HG03045 (cell line): Measurements from ENCODE around the gene TMEM163.
"Not testable (repeated sequence)": the region's sequence is repeated elsewhere in the genome, so short reads cannot be mapped to it uniquely, and the experiment has no call there.

Source experiments
- ATAC-seq: cut with Tn5 transposase; IDR thresholded peaks from one replicate; pipeline ENCODE4 v1.9.1; 2021; ENCODE audit warnings: mild to moderate bottlenecking, moderate library complexity; ENCODE audit not compliant: unreplicated experiment

TMEM163 gene

GRCh38 chr2:134724341-134724740 lies 5.5 kb upstream of the TMEM163 start:
- no peak for ATAC-seq

GRCh38 chr2:134723742-134724141 lies 4.9 kb upstream of the TMEM163 start:
- not testable (repeated sequence) for ATAC-seq

- ATAC-seq, result no peak
These were observed 3.9 kb upstream of the TMEM163 start for GRCh38 chr2:134722728-134723127.

GRCh38 chr2:134721596-134721995 lies 2.8 kb upstream of the TMEM163 start:
- no peak for ATAC-seq

GRCh38 chr2:134718023-134718816 lies 580 bp downstream of the TMEM163 start:
- peak; percentile 45 for ATAC-seq

GRCh38 chr2:134717286-134718022 lies 1.3 kb downstream of the TMEM163 start:
- no peak for ATAC-seq

- no peak for ATAC-seq
These were observed 2.0 kb downstream of the TMEM163 start for GRCh38 chr2:134716721-134717243.

GRCh38 chr2:134715932-134716643 lies 2.7 kb downstream of the TMEM163 start:
- ATAC-seq, result no peak

GRCh38 chr2:134714228-134714627 lies 4.6 kb downstream of the TMEM163 start:
- ATAC-seq, result no peak

GRCh38 chr2:134713606-134714005 lies 5.2 kb downstream of the TMEM163 start:
- no peak for ATAC-seq

- no peak for ATAC-seq
These were observed 5.6 kb downstream of the TMEM163 start for GRCh38 chr2:134713176-134713575.

GRCh38 chr2:134712736-134713135 lies 6.1 kb downstream of the TMEM163 start:
- ATAC-seq, result no peak

GRCh38 chr2:134712299-134712698 lies 6.5 kb downstream of the TMEM163 start:
- ATAC-seq, result no peak

GRCh38 chr2:134711692-134712091 lies 7.1 kb downstream of the TMEM163 start:
- no peak for ATAC-seq

- no peak for ATAC-seq
These were observed 11.5 kb downstream of the TMEM163 start for GRCh38 chr2:134707330-134707676.

- no peak for ATAC-seq
These were observed 12.0 kb downstream of the TMEM163 start for GRCh38 chr2:134706587-134707329.

- ATAC-seq, result no peak
These were observed 12.8 kb downstream of the TMEM163 start for GRCh38 chr2:134705861-134706586.

- ATAC-seq, result no peak
These were observed 14.6 kb downstream of the TMEM163 start for GRCh38 chr2:134704173-134704572.

- ATAC-seq, result no peak
These were observed 15.4 kb downstream of the TMEM163 start for GRCh38 chr2:134703426-134703825.

- no peak for ATAC-seq
These were observed 18.1 kb downstream of the TMEM163 start for GRCh38 chr2:134700730-134701129.
